ENCODE data around the gene PRKCH.

PRKCH gene

DNA sequence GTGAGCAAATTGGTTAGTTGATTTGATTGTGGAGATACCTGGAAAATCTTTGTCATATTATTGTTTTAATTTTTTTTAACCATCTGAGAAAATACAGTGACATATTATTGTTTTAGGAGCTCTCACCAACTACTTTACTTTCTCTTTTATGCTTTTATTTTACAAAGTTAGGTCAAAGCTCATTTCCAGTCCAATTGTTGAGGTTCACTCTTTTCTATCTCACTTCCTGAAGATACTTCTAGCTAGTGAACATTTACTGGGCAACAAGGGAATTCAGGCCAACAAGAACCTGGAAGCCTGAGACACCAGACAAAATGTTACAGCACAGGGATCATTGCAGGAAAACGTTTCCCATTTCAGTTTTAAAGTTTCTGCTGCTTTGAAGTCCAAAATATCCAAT, 44.1 kb upstream of the PRKCH start:
- H3K27ac ChIP-seq (ENCODE audit: extremely low read depth, low read depth, low read length): no peak overlapping the region
- ChIA-PET POLR2A (no interaction called here), CTCF (interaction anchor here (1.3 kb wide), 1 partner anchor 8 kb away, joined by 5 read pairs; no protein-coding TSS in a partner anchor)
- no peak overlapping the region for H3K4me3 ChIP-seq (ENCODE audit: low read depth, low read length)
- H3K36me3 ChIP-seq (ENCODE audit: control insufficient read depth in 2 of 2, insufficient read depth in 1 of 2, low read length in 2 of 2): no peaks in the 10 kb centered on the region
- TF ChIP-seq, protein P1, sequence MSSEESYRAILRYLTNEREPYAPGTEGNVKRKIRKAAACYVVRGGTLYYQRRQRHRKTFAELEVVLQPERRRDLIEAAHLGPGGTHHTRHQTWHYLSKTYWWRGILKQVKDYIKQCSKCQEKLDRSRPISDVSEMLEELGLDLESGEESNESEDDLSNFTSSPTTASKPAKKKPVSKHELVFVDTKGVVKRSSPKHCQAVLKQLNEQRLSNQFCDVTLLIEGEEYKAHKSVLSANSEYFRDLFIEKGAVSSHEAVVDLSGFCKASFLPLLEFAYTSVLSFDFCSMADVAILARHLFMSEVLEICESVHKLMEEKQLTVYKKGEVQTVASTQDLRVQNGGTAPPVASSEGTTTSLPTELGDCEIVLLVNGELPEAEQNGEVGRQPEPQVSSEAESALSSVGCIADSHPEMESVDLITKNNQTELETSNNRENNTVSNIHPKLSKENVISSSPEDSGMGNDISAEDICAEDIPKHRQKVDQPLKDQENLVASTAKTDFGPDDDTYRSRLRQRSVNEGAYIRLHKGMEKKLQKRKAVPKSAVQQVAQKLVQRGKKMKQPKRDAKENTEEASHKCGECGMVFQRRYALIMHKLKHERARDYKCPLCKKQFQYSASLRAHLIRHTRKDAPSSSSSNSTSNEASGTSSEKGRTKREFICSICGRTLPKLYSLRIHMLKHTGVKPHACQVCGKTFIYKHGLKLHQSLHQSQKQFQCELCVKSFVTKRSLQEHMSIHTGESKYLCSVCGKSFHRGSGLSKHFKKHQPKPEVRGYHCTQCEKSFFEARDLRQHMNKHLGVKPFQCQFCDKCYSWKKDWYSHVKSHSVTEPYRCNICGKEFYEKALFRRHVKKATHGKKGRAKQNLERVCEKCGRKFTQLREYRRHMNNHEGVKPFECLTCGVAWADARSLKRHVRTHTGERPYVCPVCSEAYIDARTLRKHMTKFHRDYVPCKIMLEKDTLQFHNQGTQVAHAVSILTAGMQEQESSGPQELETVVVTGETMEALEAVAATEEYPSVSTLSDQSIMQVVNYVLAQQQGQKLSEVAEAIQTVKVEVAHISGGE (tag by site-specific recombination; conservative IDR thresholded peaks at IDR 0.05; ENCODE audit: low read depth): no peak
- TF ChIP-seq HOXD13 (CRISPR knock-in tag; IDR thresholded peaks at IDR 0.05; ENCODE audit: borderline replicate concordance) (no peak), ZBTB17 (tag by site-specific recombination; IDR thresholded peaks at IDR 0.05) (no peak), KLF8 (tag by site-specific recombination; IDR thresholded peaks at IDR 0.05) (no peak), ZNF670 (tag by site-specific recombination; IDR thresholded peaks at IDR 0.05; ENCODE audit: low read depth) (no peak), PRDM10 (tag by site-specific recombination; IDR thresholded peaks at IDR 0.05) (no peak), WT1 (tag by site-specific recombination; IDR thresholded peaks at IDR 0.05) (no peak), ZNF704 (tag by site-specific recombination; IDR thresholded peaks at IDR 0.05) (no peak), EGR2 (tag by site-specific recombination; IDR thresholded peaks at IDR 0.05; ENCODE audit: low read depth) (no peak), ZNF184 (tag by site-specific recombination; IDR thresholded peaks at IDR 0.05) (no peak)
- H3K9me3 ChIP-seq (ENCODE audit: control insufficient read depth, insufficient read depth, low read depth, low read length): no peaks in the 10 kb centered on the region
- H3K4me1 ChIP-seq (ENCODE audit: control insufficient read depth, insufficient read depth, low read length): no peaks in the 10 kb centered on the region

DNA sequence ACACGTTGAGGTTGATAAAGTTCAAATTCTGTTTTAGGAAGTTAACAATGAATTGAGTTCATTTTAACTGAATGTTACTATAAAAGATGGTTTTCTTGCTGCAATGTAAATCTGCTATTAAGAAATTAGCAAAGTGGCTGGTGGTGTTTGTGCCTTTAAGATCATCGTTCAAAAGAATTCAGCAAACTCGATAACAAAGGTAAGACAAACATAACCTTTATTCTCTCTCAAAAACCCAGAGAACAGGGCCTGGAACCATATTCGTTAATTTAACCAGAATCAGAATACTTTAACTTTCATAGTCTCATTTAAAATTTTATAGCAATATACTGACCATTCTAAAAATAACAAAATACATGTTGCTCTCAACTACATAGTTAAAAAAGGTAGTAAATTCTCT, 43.6 kb upstream of the PRKCH start:
- Histone ChIP-seq H3K36me3 (ENCODE audit: control insufficient read depth in 2 of 2, insufficient read depth in 1 of 2, low read length in 2 of 2) (no peaks in the 10 kb centered on the region), H3K4me1 (ENCODE audit: control insufficient read depth, insufficient read depth, low read length) (no peaks in the 10 kb centered on the region), H3K27ac (ENCODE audit: extremely low read depth, low read depth, low read length) (no peak overlapping the region), H3K4me3 (ENCODE audit: low read depth, low read length) (no peak overlapping the region), H3K9me3 (ENCODE audit: control insufficient read depth, insufficient read depth, low read depth, low read length) (no peaks in the 10 kb centered on the region)
- POLR2A ChIA-PET: no interaction called here
- CTCF ChIA-PET: interaction anchor here (1.3 kb wide), 1 partner anchor 8 kb away, joined by 5 read pairs; no protein-coding TSS in a partner anchor
- TF ChIP-seq, protein P2, sequence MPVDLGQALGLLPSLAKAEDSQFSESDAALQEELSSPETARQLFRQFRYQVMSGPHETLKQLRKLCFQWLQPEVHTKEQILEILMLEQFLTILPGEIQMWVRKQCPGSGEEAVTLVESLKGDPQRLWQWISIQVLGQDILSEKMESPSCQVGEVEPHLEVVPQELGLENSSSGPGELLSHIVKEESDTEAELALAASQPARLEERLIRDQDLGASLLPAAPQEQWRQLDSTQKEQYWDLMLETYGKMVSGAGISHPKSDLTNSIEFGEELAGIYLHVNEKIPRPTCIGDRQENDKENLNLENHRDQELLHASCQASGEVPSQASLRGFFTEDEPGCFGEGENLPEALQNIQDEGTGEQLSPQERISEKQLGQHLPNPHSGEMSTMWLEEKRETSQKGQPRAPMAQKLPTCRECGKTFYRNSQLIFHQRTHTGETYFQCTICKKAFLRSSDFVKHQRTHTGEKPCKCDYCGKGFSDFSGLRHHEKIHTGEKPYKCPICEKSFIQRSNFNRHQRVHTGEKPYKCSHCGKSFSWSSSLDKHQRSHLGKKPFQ (tag by site-specific recombination; IDR thresholded peaks at IDR 0.05): no peak
- TF ChIP-seq ZNF426 (tag by site-specific recombination; IDR thresholded peaks at IDR 0.05) (no peak), ZNF174 (tag by site-specific recombination; IDR thresholded peaks at IDR 0.05) (no peak), ZNF394 (tag by site-specific recombination; IDR thresholded peaks at IDR 0.05; ENCODE audit: borderline replicate concordance) (no peak), ZNF704 (tag by site-specific recombination; IDR thresholded peaks at IDR 0.05) (no peak), ZNF658 (tag by site-specific recombination; IDR thresholded peaks at IDR 0.05) (no peak), SALL2 (tag by site-specific recombination; IDR thresholded peaks at IDR 0.05; ENCODE audit: borderline replicate concordance) (no peak), ZBTB26 (tag by site-specific recombination; optimal IDR thresholded peaks at IDR 0.05) (no peak), KLF1 (tag by site-specific recombination; IDR thresholded peaks at IDR 0.05) (no peak), INSM2 (tag by site-specific recombination; IDR thresholded peaks at IDR 0.05) (no peak), ZSCAN23 (tag by site-specific recombination; IDR thresholded peaks at IDR 0.05) (no peak), ZNF132 (tag by site-specific recombination; IDR thresholded peaks at IDR 0.05; ENCODE audit: borderline replicate concordance) (no peak)
